ENCODE measurements around the gene PDS5A. TPM values are rescaled to one million over a fixed set of nuclear protein-coding genes. Genes with fewer than 3 reads are reported as not detected.

The PDS5A gene
- total RNA-seq, 1 donor = 85.1 TPM

GRCh38 chr4:39937683-39938268 lies 39.9 kb downstream of the PDS5A start:
- no peak for DNase-seq (ENCODE audit: low read depth)
- no peak for TF ChIP-seq CTCF (IDR thresholded peaks at IDR 0.05; ENCODE audit: insufficient read depth, low read depth, low read length)
- H3K4me3 ChIP-seq (ENCODE audit: low read depth, low read length) = no peak overlapping the region

GRCh38 chr4:39936565-39937418 lies 40.9 kb downstream of the PDS5A start:
- TF ChIP-seq CTCF (IDR thresholded peaks at IDR 0.05; ENCODE audit: insufficient read depth, low read depth, low read length) = no peak
- no peak overlapping the region for H3K4me3 ChIP-seq (ENCODE audit: low read depth, low read length)
- DNase-seq (ENCODE audit: low read depth) = no peak

- TF ChIP-seq CTCF (IDR thresholded peaks at IDR 0.05; ENCODE audit: insufficient read depth, low read depth, low read length) = no peak
- DNase-seq (ENCODE audit: low read depth) = peak; percentile 57
- H3K4me3 ChIP-seq (ENCODE audit: low read depth, low read length) = no peak overlapping the region
These were observed 43.8 kb downstream of the PDS5A start for GRCh38 chr4:39933671-39934590.

- peak overlapping the region; percentile 9 for H3K4me3 ChIP-seq (ENCODE audit: low read depth, low read length)
- DNase-seq (ENCODE audit: low read depth) = peak; percentile 40
- no peak for TF ChIP-seq CTCF (IDR thresholded peaks at IDR 0.05; ENCODE audit: insufficient read depth, low read depth, low read length)
These were observed 44.8 kb downstream of the PDS5A start for GRCh38 chr4:39932776-39933402.

- H3K4me3 ChIP-seq (ENCODE audit: low read depth, low read length) = no peak overlapping the region
- no peak for DNase-seq (ENCODE audit: low read depth)
- TF ChIP-seq CTCF (IDR thresholded peaks at IDR 0.05; ENCODE audit: insufficient read depth, low read depth, low read length) = no peak
These were observed 46.2 kb downstream of the PDS5A start for GRCh38 chr4:39931441-39931901.

- H3K4me3 ChIP-seq (ENCODE audit: low read depth, low read length) = no peak overlapping the region
- DNase-seq (ENCODE audit: low read depth) = no peak
- no peak for TF ChIP-seq CTCF (IDR thresholded peaks at IDR 0.05; ENCODE audit: insufficient read depth, low read depth, low read length)
These were observed 49.2 kb downstream of the PDS5A start for GRCh38 chr4:39928538-39928937.
